PFSK-1 (cell line): Measurements from ENCODE around the gene BARHL1.

Source experiments
- POLR2AphosphoS5 ChIP-seq: IDR thresholded peaks from 2 replicates; pipeline ENCODE4 v1.6.1; 2012; ENCODE audit warnings: low read depth, mild to moderate bottlenecking, control low read depth, low read length, moderate library complexity
- SIN3A ChIP-seq: IDR thresholded peaks from 2 replicates; pipeline ENCODE4 v1.6.1; 2012; ENCODE audit warnings: mild to moderate bottlenecking, low read length, moderate library complexity, borderline replicate concordance; ENCODE audit not compliant: insufficient read depth
- TAF1 ChIP-seq: IDR thresholded peaks from 2 replicates; pipeline ENCODE4 v1.6.1; 2012; ENCODE audit warnings: low read length, control low read depth, borderline replicate concordance; ENCODE audit not compliant: insufficient read depth

GRCh38 chr9:132622159-132622558 lies 39.8 kb downstream of the BARHL1 start:
- TF ChIP-seq SIN3A, result no peak
- no peak for TF ChIP-seq POLR2AphosphoS5
- TF ChIP-seq TAF1, result no peak
